ENCODE measurements around the gene LMBR1.
"Not testable (repeated sequence)": the region's sequence is repeated elsewhere in the genome, so short reads cannot be mapped to it uniquely, and the experiment has no call there.

LMBR1 gene

DNA sequence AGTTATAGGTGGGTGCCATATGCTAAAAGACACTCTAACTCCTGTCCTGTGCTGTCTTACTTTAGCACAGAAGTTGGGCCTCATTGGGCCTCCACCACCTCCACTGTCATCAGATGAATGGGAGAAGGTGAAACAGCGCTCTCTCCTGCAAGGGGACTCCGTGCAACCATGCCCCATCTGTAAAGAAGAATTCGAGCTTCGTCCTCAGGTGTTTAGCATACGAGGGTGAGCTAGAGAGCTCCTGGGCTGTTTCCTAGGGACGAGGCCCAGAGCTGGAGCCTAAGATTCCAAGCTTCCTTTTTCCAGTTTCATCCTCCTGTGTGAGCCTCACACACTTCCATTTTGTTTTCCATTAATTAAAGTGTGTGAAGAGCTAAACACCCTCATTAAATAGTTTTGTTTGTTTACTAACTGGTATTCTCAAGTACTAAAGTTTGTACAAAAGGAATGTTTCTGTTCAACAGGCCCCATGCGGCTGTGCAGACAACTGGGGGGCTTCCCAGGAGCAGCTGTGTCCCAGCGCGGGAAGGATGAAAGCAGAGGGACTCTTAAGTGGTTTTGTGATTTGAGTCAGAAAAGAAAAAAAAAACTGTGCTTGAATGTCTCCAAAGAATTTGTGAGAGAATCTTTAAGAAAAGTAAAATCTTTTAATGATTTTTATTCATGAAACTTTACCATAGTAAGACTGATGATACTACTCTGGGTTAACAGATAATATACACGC, 238.3 kb downstream of the LMBR1 start:
- no peak for DNase-seq (ENCODE audit: low spot score)

DNA sequence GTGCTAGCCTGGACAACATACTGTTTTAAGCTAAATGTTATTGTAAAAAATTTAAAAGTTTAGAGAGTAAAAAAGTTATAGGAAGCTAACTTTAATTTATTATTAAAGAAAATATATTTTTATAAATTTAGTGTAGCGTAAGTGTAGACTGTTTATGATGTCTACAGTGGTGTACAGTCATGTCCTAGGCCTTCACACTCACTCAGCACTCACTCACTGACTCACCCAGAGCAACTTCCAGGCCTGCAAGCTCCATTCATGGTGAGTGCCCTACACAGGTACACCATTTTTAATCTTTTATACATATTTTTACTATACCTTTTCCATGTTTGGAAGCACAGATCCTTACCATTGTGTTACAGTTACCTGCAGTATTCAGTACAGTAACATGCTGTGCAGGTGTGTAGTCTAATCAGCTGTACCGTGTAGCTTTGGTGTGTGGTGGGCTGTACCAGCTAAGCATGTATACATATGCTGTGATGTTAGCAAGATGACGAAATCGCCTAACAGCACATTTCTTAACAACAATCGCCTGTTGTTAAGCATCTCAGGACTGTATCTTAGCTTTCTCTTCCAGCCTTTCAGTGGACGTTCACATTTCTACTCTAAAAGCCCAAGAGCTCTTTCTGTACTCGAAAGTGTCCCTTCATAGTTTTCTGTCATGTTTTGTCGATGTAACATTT, 240.0 kb downstream of the LMBR1 start:
- no peak for DNase-seq (ENCODE audit: low spot score)

DNA sequence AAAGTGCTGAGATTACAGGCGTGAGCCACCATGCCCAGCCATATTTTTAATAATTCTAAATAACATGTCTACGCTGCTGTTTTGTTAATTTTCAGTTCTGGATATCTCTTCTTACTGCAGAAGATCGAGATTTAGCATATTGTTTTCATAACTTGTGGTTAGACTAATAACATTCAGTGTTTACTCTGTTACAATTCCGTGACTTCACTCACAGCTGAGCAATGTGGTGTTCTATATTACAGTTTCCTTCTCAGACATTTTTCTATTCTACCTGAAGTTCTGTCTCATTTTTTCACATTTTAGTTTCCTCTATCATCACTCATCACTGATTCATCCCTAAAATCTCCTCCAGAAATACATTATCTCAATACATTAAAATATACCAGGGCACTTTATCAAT, 241.5 kb downstream of the LMBR1 start:
- no peak for DNase-seq (ENCODE audit: low spot score)

DNA sequence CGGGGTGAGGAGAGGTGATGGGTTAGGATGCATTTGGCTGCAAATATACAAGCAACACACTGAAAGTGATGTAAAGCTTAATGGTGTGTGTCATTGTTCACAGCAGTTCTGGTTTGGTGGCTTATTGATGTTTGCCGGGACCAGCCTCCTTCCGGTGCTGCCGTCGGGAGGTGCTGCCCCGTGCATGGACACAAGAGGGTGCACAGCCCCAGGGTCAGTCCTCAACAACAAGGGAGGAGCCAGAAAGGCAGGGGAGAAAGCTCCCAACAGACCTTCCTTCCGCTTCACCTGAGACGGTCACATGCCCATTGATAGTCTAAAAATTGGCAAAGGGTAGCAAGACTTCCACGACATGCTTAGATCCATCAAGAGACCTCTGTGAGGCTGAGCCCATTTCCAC, 242.9 kb downstream of the LMBR1 start:
- DNase-seq (ENCODE audit: low spot score): peak; percentile 54

DNA sequence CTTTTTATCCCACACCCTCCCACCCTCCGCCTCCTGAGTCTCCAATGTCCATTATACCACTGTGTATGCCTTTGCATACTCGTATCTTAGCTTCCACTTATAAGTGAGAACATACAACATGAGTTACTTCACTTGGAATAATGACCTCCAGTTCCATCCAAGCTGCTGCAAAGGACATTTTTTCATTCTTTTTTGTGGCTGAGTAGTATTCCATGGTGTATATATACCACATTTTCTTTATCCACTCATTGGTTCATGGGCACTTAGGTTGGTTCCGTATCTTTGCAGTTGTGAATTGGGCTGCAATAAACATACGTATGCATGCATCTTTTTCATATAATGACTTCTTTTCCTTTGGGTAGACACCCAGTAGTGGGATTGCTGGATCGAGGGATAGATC, 245.7 kb downstream of the LMBR1 start:
- not testable (repeated sequence) for DNase-seq (ENCODE audit: low spot score)

DNA sequence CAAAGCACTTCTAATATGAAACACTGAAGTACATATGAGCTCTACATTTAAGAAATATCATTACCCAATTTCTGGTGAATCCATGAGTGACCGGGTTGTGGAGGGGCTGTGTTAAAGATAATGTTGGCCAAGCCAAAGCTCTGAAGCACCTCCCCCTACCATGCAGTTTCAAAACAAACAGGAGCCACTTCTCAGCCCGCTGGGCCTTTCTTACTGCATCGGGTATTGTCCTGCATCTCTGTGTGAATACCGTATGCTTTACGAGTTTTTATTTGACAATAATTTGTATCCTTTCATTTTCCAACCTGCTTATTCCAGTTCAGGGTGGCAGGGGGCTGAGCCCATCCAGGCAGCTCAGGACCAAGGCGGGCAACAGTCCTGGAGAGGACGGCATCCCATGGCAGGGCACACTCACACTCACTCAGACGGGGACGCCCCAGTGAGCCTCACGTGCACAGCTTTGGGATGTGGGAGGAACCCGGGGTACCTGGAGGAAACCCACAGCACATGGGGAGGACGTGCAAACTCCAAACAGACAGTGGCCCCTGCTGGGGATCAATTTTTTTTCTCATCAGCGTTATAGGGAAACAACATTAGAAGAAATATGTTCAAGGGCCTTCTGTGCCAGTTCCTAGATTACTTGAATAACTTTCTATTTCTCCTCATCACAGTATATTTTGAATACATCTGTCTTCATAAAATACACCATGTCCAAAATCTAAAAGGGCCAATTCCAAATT, 250.5 kb downstream of the LMBR1 start:
- DNase-seq (ENCODE audit: low spot score): no peak

DNA sequence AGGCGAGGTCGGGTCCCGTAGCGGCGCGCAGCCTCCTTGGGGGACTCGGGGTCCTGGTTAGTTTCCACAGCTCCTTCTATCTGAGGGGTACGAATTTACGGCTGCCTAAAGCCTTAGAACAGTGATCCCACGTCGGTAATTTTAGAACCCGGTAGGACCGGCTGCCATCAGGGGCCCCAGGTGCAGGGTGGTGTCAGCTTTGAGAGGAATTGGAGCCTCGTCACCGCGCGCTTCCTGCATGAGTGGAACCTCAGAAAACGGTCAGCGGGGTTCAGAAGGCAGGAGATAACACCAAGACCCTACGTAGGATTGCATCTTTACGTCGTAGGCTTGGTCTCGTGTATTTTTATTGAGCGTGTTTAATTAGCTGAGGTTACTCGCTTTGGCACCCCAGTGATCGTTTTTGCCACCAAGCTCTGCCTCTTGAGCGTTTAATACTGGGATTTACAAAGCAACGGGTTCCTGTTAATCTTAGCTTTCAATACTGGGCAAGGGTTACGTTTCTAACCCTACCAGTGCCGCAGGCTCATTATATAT, 252.0 kb downstream of the LMBR1 start:
- DNase-seq (ENCODE audit: low spot score): no peak

DNA sequence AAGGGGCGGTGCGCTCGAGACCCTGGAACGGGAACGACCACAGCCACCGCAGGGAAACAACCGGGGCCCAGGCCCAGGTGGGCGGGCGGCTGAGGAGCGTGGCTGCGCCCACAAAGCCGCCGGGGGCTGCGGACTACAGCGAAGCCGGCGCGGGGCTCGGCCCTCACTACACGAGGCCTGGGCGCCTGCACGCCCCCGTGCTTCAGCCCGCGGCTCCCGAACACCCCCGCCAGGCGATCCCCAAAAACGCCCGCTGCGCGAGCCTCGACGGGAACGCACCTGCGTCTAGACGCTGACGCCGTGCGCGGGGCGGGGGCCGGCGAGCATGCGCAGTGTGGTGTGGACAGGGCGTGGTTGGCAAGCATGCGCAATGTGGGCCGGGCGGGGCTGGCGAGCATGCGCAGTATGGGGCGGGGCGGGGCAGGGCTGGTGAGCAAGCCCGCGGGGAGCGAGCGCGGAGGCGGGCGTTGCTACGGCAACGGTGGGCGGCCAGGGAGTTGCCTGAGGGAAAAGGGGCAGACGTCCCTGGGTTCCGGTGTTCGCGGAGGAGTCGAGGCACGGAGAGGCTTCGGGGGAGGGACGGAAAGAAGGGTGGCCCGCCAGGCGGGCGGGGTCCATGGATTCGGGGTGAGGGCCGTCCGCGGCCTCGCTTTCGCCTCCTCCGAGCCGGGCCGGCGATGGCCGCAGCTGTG, 252.6 kb downstream of the LMBR1 start, which contains the start of gene RNF32:
Gene RNF32, plus strand, starts transcription at position 518 of the 692 bp plus-strand sequence. CDS start 3,104 bp downstream, outside the sequence.
- peak; percentile 95 for DNase-seq (ENCODE audit: low spot score)

DNA sequence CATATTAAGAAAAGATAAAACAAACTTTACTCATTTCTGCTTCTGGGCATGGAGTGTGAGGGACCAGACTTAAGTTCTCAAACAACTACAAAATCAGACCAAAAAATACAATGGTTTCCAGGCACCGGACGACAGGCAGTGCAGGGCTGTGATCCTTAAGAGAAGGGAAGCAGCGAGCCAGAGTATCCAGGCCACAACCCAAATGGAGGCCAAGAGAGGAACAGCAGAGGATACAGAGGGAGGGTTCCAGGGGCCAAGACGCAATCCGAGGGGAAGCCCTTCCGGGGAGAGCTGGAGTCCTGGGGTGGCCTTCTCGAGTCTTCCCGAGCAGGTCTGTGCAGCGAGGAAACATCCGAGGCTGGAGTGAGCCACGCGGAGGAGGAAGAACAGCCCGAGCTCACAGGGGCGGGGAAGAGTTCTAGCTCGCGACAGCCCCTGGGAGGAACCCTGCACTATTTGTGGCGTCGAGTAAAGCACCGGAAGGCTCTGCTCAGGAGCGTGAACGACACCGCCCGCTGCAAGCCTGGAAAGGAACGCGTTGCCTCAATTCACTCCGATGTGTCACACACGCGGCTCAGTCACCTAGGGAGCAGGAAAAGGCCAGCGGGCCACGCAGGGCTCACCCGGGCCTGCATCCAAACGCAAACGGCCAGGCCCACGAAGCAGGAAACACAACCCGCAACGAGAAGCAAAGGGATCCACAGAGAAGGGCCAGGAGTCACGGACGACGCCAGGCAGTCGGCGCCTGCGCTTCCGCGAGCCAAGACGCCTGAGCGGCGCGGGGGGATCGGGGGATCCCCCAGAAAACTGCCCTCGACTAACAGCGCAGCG, 253.3 kb downstream of the LMBR1 start:
- DNase-seq (ENCODE audit: low spot score): no peak

DNA sequence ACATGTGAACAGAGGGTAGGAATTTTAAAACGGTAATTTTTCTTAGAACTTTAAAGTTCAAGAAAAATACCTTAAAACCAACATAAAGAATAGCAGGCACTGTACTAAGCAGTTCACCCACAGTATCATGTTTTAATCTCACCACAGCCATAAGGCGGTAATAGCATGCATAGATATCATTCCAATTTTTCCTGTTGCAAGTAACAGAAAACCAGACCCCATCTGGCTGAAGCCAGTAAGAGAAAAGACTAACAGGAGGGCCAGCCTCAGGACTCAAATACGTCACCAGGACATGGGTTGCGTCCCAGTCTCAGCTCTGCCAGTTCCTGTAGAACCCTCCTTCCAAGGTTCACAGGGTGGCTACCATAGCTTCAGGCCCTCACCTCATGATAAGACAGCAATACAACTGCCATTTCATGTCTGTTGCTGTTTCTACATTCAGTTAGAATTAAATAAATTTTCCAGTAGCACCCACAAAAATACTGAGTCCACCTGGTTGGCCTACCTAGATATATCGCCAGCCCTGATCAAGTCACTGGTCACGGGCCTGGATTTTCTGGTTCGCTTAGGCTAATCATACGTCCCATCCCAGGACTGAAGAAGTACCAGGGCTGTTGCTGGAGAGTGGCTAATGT, 254.4 kb downstream of the LMBR1 start:
- no peak for DNase-seq (ENCODE audit: low spot score)

DNA sequence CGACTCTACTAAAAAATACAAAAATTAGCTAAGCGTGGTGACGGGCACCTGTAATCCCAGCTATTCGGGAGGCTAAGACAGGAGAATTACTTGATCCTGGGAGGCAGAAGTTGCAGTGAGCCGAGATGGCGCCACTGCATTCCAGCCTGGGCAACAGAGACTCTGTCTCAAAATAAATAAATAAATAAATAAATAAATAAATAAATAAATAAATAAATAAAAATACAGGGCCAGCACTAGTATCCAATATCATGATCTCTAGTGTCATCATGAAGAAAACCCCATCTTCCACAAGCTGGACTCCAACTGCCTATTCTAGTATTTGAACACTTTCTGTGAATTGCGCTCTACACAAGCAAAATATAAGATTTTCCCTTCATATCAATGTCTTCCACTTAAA, 255.9 kb downstream of the LMBR1 start:
- DNase-seq (ENCODE audit: low spot score): not testable (repeated sequence)

DNA sequence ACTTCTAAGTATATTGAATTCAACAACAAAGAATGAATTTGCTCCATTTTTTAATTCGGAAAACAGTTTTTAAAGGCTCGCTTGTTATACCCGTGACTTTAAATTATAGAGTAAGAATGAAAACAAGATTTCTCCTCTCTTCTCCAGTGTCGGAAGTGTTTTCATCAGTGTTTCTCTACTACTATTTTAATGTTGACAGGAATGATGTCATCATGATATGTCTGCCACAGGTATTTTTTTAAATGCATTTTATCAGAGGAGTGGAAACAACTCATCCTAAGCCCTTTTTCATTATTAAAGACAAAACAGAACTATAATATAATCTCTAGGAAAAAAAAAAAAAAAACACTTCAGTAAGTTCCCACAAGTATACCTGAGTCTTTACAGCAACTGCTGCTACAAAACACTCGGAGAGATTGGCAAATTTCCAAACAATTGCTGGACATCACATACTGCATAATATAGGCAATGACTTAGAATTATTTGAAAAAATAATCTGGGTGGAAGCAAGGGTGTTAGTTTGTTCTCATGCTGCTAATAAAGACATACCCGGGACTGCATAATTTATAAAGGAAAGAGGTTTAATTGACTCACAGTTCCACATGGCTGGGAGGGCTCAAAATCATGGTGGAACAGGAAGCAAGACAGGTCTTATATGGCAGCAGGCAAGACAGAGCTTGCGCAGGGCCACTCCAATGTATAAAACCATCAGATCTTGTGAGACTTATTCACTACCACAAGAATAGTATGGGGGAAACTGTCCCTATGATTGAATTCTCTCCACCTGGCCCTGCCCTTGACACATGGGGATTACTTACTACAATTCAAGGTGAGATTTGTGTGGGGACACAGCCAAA, 257.2 kb downstream of the LMBR1 start:
- DNase-seq (ENCODE audit: low spot score): no peak

DNA sequence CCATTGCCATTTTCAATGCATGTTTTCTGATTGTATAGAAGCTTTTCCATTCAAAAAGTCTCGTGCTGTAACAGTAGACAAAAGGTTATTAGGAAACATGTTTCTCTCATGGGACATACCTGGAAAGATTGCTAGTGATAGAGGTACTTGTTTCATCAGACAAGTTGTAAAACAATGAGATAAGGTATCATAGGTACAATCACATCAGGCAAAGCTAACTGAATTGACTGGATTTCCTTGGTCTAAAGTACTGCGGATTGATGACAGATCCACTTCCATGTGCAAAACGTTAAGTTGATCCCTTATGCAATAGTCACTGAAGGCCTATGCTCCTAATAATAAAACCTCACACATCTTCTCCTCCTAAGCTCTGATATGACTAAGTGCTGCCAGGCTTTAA, 258.9 kb downstream of the LMBR1 start:
- no peak for DNase-seq (ENCODE audit: low spot score)

DNA sequence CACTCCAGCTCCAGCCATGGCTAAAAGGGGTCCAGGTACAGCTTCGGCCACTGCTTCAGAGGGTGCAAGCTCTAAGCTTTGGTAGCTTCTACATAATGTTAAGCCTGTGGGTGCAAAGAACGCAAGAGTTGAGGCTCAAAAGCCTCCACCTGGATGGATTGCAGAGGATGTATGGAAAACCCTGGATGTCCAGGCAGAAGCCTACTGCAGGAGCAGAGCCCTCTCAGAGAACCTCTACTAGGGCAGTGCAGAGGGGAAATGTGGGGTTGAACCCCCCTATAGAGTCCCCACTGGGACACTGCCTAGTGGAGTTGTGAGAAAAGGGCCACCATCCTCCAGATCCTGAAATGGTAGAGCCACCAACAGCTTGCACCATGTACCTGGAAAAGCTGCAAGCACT, 263.1 kb downstream of the LMBR1 start:
- no peak for DNase-seq (ENCODE audit: low spot score)

DNA sequence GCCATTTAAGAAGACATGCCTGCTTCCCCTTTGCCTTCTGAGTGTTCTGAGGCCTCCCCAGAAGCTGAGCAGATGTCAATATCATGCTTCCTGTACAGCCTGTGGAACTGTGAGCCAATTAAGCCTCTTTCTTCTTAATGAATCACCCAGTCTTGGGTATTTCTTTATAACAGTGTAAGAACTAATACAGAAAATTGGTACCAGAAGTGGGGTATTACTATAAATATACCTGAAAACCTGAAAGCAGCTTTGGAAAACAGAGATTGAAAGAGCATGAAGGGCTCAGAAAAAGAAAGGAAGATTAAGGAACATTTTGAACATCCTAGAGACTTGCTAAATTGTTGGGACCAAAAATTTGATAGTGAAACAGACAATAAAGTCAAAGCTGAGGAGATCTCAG, 264.4 kb downstream of the LMBR1 start:
- DNase-seq (ENCODE audit: low spot score): no peak
